ENCODE results near the gene CD79B. TPM values are rescaled to one million over a fixed set of nuclear protein-coding genes. Genes with fewer than 3 reads are reported as not detected.
A peak's percentile ranks its signal among the peaks of the same experiment; 100 is the strongest.

The CD79B gene
- total and polyA plus RNA-seq, 2 of the 8 experiments (the other 6 are each of a cell fraction or from before 2014, with no cell fraction given) = 1.5 to 3.9 TPM

- no peaks in the 10 kb centered on the region for H3K27me3 ChIP-seq (replicated peaks in 1 of 4; ENCODE audit: control insufficient read depth in 3 of 4, extremely low read depth in 1 of 4, insufficient read depth in 3 of 4, low read length in 3 of 4)
- ChIA-PET POLR2A (ENCODE audit: partially characterized antibody) (interaction anchor here (1.0 to 1.4 kb wide), 3 partner anchors 13 to 234 kb away, joined by 3 to 4 read pairs (median 3); no protein-coding TSS in a partner anchor), CTCF (ENCODE audit: partially characterized antibody) (interaction anchor here (0.6 to 11.2 kb wide), 39 partner anchors 8 to 378 kb away, joined by 3 to 270 read pairs (median 5); partner anchors contain the start of genes CD79B, CSH1, GH1 and GH2)
- H2BK120ac ChIP-seq (replicated peaks; ENCODE audit: low read depth, low read length) = no peak overlapping the region
- 0 out of 2 replicates have a peak, but pooled peaks have one; percentile 26 for TF ChIP-seq BACH1 (IDR thresholded peaks at IDR 0.05; ENCODE audit: low read length)
- TF ChIP-seq CTCF (IDR thresholded peaks at IDR 0.05; ENCODE audit: control extremely low read depth in 1 of 3, insufficient read depth in 1 of 3, low read depth in 1 of 3, low read length in 3 of 3) = peak; percentile 63 to 83 (median 69)
- no peak for TF ChIP-seq CBX5 (IDR thresholded peaks at IDR 0.05; ENCODE audit: low read depth, low read length)
- TF ChIP-seq RAD21 (IDR thresholded peaks at IDR 0.05 in 1 of 2, conservative IDR thresholded peaks at IDR 0.05 in 1 of 2; ENCODE audit: low read depth in 2 of 2, low read length in 2 of 2) = peak; percentile 62 to 65
- no peak for TF ChIP-seq EP300 (IDR thresholded peaks at IDR 0.05; ENCODE audit: borderline replicate concordance in 1 of 2, low read depth in 2 of 2, low read length in 2 of 2)
- no peak overlapping the region for H3K18ac ChIP-seq (ENCODE audit: extremely low read depth, low read length)
- H2BK5ac ChIP-seq (ENCODE audit: low read depth, low read length) = no peak overlapping the region
- H2BK15ac ChIP-seq (ENCODE audit: low read length) = no peak overlapping the region
- no peaks in the 10 kb centered on the region for H3K36me3 ChIP-seq (ENCODE audit: control insufficient read depth in 2 of 4, insufficient read depth in 4 of 4, low read length in 3 of 4)
- no peaks in the 10 kb centered on the region for H3K79me2 ChIP-seq (ENCODE audit: control insufficient read depth in 1 of 2, insufficient read depth in 2 of 2, low read length in 2 of 2)
- peak in 1 of 2 experiments; percentile 87 for DNase-seq (ENCODE audit: low read depth in 1 of 2, low spot score in 2 of 2)
- H2AK5ac ChIP-seq (ENCODE audit: low read depth, low read length) = no peak overlapping the region
- no peak overlapping the region for H3K4me3 ChIP-seq (ENCODE audit: extremely low read depth in 1 of 4, insufficient read depth in 2 of 4, low read depth in 3 of 4, low read length in 4 of 4)
- no peaks in the 10 kb centered on the region for H3K23me2 ChIP-seq (ENCODE audit: low read depth, low read length)
- H2BK12ac ChIP-seq (ENCODE audit: low read depth, low read length) = 0 out of 2 replicates have a peak overlapping the region, but pooled peaks have one; percentile 77
- H3K27ac ChIP-seq (ENCODE audit: low read depth, low read length) = no peak overlapping the region
- no peak overlapping the region for H3K4me2 ChIP-seq (ENCODE audit: insufficient read depth in 1 of 2, low read depth in 2 of 2, low read length in 2 of 2)
- H2AFZ ChIP-seq (ENCODE audit: low read length) = no peak overlapping the region; the same call in 1 of the 2 replicates
- H3K4ac ChIP-seq (replicated peaks; ENCODE audit: insufficient read length, low read depth, low read length) = no peak overlapping the region
- no peaks in the 10 kb centered on the region for H3K9me3 ChIP-seq (ENCODE audit: insufficient read depth in 2 of 2, low read depth in 1 of 2, low read length in 1 of 2)
- no peak overlapping the region for H2BK20ac ChIP-seq (ENCODE audit: low read length)
- no peak overlapping the region for H3K56ac ChIP-seq (replicated peaks; ENCODE audit: insufficient read length, low read depth, low read length)
- no peaks in the 10 kb centered on the region for H3K79me1 ChIP-seq (ENCODE audit: low read depth, low read length)
- peaks cover 0 to 4% (median under 1%) of the 10 kb centered on the region in 4 experiments; a peak in 2 of 7 replicates for H3K4me1 ChIP-seq (replicated peaks in 1 of 4; ENCODE audit: control insufficient read depth in 3 of 4, insufficient read depth in 4 of 4, low read length in 3 of 4)
- no peak overlapping the region for H4K91ac ChIP-seq (replicated peaks; ENCODE audit: insufficient read length, low read length)
- H3K9ac ChIP-seq (replicated peaks in 1 of 4; ENCODE audit: extremely low read depth in 1 of 4, low read depth in 3 of 4, low read length in 3 of 4) = no peak overlapping the region
- H3K14ac ChIP-seq (ENCODE audit: insufficient read length) = no peak overlapping the region
- WGBS, 2 experiments (ENCODE audit: extremely low coverage in 1 of 2, insufficient coverage in 1 of 2, insufficient read length in 1 of 2, insufficient replicate concordance in 2 of 2, low coverage in 1 of 2, low lambda C conversion rate in 2 of 2, missing lambda C conversion rate in 1 of 2) = 50% methylated on average over 7 of the region's 8 CpGs; no CpG with 5 or more reads in 1 of the 2 experiments
- no peak overlapping the region for H4K5ac ChIP-seq (ENCODE audit: insufficient read length, low read depth, low read length)
- no peak overlapping the region for H4K8ac ChIP-seq (ENCODE audit: extremely low read depth, insufficient read depth, low read length)
- H3K23ac ChIP-seq (ENCODE audit: insufficient read length) = no peak overlapping the region
- FAIRE-seq = no peak
- H4K20me1 ChIP-seq (replicated peaks in 1 of 2; ENCODE audit: control insufficient read depth in 1 of 2, insufficient read depth in 2 of 2, low read length in 2 of 2) = no peaks in the 10 kb centered on the region
Observed at GRCh38 chr17:63911657-63912100, 20.5 kb downstream of the CD79B start.
